Measurements from ENCODE around the gene PDCD11.
"Not testable (repeated sequence)": the region's sequence is repeated elsewhere in the genome, so short reads cannot be mapped to it uniquely, and the experiment has no call there.

PDCD11 gene

DNA sequence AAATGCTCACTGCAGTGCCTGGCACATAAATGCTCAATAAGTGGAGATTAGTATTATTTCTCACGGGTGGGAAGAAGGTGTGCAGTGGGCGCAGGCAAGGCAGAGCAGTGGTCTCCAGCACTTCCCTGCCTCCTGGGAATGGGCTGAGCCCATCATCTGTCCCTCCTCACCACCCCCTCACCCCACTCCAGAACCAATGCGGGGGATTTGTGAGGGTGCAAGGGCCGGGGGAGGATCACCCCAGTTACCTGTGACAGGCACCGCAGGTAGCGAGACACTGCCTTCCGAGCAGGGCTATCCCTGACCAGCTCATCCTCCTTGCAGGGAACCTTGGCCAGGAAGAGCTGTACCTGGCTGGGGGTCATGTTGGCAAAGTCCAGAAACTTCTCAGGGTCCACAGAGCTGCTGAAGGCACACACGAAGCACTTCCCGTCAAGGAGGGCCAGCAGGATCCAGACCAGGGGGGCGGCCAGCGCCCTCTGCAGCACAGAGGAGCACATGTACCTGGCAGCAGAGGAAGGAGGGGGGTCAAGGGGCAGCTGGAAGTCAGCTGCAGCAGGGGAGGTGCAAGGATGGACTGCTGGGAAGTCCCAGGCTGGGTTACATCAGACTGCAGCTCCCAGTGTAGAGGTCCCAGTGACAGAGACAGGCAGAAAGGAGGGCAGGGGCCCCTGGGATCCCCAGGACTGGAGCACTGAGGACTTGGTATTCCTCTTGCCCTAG, 79.8 kb downstream of the PDCD11 start:
- DNase-seq (ENCODE audit: low spot score) = no peak

DNA sequence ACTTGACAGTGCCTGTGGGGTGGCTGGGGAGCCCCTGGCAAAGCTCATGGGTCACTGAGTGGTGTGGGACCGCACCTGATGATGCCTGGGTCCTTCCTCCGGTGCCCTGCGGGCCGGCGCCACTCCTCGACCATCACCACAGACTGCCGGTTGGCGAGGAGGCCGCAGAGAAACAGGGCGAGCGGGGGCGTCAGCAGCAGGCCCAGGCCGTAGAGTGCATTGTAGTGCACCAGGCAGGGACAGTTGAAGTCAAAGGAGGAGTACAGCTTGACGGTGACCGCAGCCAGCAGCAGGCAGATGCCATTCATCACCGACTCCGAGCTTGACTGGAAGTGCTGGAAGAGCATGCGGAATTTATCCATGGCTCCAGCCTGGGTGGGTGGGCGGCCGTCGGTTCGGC, 82.2 kb downstream of the PDCD11 start:
- DNase-seq (ENCODE audit: low spot score) = no peak

DNA sequence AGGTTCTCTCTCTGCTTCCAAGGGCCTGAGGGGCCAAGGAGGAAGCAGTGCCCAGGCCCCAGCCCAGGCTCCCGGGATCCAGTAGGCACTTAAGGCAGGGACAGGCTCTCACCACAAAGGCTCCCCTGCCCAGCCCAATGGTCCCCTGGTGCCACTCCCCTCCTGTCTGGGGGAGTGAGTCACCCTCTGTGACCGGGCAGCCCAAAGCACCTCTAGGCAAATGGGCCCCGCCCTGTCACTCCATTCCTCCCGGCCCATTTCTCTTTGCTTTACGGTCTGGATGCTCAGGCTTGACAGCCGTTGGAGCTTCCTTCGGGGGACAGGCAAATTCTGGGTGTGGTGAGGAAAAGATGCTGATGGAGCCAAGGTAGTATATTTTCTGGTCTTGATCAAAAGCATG, 82.7 kb downstream of the PDCD11 start, which contains the start of gene CALHM3:
Gene CALHM3 (minus strand): TSS at position 106 of the 400 bp plus-strand sequence. CDS start 208 bp downstream, outside the sequence.
- DNase-seq (ENCODE audit: low spot score) = no peak

DNA sequence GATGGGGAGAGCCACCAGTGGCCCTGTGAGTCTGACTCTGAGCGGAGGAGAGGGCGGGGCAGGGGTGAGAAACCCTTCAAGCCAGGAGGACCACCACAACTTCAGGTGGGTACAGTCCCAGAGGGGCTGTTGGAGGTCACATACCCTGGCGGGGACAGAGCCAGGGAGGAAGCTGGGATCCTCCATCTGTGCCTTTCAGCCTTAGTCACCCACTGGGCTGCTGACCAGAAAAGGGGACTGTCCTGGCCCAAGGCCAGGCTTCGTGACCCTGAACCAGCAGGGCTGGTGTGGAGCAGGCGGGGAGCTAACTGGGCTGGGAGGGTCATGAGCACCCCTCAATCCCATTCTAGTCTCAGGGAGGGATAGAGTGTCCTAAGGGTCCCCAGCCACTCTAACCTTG, 84.1 kb downstream of the PDCD11 start:
- DNase-seq (ENCODE audit: low spot score) = no peak

DNA sequence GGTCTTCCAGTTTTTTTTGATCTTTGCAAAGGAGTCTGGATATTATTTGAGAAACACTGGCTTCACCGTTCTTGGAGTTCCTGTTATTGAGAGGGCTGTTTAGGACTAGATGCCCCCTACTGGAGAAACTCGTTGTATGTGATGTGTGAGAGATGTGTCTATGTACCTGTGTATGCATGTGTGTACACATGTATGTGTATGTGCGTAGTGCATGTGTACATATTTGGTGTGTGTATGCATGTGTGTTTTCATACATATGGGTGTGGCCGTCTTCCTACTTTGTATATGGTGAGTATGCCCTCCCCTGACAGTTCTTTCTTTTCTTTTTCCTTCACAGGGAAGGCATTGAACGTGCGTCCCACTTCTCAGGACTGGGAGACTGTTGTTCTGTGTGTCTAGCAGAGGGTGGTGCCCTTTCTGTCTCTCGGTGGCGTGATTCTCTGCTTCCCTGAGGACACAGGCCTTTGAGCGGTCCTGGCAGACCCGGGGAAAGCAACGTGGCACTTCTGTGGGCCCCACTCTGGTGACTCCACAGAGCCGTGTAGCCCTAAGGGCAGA, 85.6 kb downstream of the PDCD11 start:
- DNase-seq (ENCODE audit: low spot score) = no peak

DNA sequence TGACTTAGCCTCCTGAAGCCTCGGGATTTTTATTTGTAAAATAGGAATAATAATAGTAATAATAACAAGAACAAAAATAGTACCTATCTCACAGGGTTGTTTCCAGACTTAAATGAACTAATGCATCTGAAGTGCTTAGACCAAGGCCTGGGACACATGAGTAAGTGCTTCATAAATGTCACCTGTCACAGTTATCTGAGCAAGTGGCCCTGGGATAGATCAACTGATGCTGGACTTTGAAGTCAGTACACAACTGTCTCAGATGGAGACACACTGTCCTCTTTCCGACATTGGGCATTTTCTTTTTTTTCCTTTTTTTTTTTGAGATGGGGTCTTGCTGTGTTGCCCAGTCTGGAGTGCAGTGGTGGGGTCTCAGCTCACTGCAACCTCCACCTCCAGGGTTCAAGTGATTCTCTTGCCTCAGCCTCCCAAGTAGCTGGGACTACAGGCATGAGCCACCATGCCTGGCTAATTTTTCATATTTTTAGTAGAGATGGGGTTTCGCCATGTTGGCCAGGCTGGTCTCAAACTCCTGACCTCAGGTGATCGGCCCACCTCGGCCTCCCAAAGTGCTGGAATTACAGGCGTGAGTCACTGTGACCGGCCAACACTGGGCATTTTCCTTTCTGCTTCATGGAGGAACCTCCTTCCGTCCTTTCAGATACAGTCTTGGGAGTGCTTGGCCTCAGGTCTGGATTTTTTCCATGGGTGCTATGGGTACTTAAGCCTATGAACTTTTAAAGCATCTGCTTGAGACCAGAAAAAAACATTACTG, 90.4 kb downstream of the PDCD11 start:
- DNase-seq (ENCODE audit: low spot score) = not testable (repeated sequence)

DNA sequence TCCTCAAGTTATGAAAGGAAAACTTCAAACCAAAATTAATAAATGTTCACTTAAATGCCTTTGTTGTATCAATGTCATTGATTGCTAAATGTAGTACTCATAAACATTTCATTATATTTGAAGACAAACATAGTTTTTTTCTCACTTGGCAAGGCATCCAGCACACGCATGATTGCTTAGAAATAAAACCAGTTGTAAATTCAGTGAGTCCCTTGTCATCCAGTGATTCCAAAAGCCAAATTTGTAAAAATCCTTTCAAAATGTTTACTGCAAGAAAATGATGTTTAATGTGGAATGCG, 90.9 kb downstream of the PDCD11 start:
- no peak for DNase-seq (ENCODE audit: low spot score)

DNA sequence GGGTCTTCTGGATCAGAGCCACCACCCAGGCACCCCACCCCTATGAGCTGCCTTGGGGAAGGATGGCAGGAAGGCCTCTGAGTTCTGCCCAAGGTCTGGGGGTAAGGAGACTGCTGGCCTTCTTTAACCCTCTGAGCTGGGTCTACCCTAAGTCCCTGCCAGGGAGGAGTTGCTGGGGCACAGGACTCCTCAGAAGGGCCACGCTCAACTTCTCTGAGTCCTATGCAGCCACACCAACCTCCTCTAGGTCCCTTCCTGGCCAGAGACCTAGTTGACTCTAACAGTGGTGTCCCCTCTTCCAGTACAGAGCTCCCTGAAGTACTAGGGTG, 94.5 kb downstream of the PDCD11 start:
- DNase-seq (ENCODE audit: low spot score) = no peak

DNA sequence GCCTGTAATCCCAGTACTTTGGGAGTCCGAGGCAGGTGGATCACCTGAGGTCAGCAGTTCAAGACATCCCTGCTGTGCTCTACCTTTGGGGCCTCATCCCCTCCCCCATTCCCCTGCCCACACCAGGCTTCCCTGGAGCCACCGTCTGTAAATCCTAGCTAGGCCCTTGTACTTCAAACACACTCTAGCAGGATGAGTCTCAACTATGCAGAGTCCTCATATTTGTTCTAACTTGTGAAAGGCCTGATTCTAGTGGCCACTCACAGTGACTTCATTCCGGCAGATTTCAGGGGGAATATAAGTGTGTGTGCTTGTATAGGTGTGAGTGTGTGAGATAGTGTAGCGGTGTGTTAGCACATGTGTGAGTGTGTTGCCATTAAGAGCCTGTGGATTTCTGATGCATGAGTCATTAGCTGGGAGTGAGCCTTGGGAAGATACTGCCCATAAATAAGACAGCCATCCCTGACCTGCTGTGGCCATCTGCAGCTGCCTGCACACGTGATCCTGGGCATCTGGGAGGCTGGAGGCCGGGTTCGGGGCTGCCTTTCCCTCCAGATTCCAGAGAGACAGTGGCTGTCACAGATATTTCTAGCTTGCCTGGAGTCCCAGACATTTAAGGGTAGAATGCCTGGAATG, 95.4 kb downstream of the PDCD11 start:
- no peak for DNase-seq (ENCODE audit: low spot score)

DNA sequence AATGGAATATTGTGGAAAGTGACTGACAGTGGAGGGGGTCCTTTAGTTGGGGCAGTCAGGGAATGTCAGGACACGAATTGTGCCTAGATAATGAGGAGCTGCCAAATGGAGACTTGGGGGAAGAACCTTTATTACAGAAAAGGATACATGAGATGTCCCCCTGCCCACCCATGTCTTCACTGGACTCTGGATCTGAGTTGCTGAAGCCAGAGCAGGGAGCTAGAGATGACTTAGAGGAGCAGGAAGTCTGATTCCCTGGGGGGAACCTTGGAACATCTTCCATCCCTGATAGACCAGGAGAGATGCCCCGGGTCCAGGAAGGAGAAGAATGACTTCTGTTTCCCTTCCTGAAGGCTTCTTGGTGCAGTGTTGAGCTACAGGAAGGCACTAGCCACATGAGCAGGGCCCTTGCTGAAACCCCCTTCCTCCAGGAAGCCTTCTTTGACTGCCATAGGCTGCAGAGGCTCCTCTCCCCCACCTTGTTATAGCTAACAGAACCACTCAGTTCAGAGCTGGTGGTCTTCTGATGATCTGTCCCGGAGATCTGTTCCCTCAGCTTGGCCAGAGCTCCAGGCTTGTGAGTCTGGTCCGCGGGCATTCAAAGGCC, 96.3 kb downstream of the PDCD11 start:
- no peak for DNase-seq (ENCODE audit: low spot score)

DNA sequence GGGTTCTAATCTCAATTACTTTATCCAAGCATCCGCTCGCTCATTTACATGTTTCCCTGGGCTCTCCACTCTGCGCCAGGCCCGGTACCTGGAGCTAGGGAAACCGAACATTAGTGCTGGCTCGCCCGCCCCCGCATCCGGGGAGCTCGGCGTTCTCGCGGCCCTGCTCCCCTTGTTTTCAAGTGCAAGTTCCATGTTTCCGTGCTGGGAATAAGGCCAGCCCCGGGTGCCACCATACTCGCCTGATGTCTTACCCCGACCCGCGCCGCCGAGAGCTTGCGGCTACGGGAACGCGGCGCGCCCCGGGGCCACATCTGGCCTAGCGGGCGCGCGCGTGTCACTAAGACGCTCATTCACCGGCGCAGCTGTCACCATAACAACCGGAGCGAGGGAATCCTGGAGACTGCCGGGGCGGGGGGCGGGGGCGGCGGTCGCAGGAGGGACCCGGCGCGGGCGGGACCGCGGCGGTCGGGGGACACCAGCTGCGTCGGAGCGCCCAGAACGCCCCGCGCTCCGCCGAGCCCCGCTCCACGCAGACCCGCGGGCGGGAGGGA, 97.0 kb downstream of the PDCD11 start, which contains the start of gene NEURL1:
Gene NEURL1 (plus strand): TSS at position 344 of the 554 bp plus-strand sequence. CDS start 683 bp downstream, outside the sequence.
- peak; percentile 50 for DNase-seq (ENCODE audit: low spot score)

DNA sequence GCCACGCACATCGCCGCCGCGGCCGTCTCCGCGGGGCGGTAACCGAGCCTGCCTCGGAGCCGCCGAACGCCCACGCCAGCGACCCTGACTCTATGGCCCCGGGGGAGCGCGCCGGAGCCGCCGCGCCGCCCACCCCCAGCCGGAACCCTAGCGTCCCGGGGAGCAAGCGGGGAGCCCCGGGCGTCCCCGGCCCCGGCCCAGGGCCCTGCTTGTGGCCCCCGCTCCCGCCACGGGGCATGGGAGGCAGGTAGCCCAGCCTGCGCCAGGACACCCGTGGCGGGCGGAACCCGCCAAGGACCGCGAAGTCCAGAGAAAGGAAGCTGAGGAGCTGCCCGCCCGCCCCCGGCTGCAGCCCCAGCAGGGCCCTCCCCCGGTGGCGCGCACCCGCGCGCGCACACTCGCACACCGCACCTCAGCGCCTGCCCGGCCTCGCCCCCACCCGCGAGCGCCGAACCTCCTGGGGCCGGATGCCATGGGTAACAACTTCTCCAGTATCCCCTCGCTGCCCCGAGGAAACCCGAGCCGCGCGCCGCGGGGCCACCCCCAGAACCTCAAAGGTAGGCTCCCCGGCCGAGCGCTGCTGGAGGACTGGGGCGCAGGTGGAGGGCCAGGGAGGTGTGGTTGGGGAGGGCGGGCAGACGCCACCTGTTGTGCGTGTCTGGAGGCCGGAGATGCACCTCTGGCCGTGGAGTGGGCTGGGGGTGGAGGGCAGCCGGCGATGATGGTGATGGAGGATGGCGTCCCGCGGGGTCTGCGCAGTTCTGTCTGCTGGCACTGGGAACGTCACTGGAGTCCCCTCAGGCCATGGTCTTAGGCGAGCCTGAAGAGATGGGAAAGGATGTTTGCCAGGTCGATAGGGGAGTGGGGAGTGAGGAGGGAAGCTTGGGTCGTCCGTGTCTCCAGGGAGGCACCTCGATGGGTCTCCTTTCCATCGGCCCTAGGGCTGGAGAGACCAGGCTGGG, 97.8 kb downstream of the PDCD11 start:
- DNase-seq (ENCODE audit: low spot score) = no peak

DNA sequence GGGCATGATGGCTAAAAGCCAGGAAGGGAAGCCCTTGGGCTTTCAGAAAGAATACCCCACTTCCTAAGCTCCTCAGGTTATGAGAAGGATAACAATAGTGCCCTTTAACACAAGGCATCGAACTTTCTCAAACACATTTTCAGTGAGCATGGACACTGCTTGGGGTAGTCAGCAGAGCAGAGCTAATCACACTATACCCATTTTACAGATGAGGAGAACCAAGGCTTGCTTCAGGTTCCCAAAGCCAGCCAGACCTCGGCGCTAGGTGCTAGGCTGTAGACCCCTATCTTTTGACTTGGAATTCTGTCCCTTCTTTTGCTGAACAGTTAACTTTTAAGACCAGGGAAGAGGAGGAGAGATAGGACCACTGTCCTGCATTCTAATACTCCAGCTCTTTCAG, 98.9 kb downstream of the PDCD11 start:
- no peak for DNase-seq (ENCODE audit: low spot score)

Data from putamen (tissue), 1 donor.